A549 (cell line): ENCODE measurements around the gene RLN2. TPM values are rescaled to one million over a fixed set of nuclear protein-coding genes. Genes with fewer than 3 reads are reported as not detected.

Source experiments
- ATAC-seq, 2 experiments: fragments of 200-7000 bp in 1 of 2; fragments of >200 bp in 1 of 2; cut with Nextera tagmentation in 1 of 2; cut with Tn5 transposase in 1 of 2; 3 replicates each; pipeline versions ENCODE4 v1.8.0 to v1.9.1; 2018 to 2020; ENCODE audit warnings: mild to moderate bottlenecking in 1 of 2, moderate library complexity in 1 of 2
- CTCF ChIA-PET: fragments of 300-600 bp; sonication (Branson Sonifier 250); formaldehyde crosslinking; extraction: SDS; loops from one replicate; lab custom pipeline; 2021; ENCODE audit warnings: antibody characterized with exemption, inconsistent platforms; lab: Yijun Ruan, JAX
- POLR2A ChIA-PET: fragments of 350-600 bp; formaldehyde crosslinking; extraction: SDS; loops from one replicate; lab custom pipeline; 2021; ENCODE audit warnings: antibody characterized with exemption, inconsistent platforms; lab: Yijun Ruan, JAX
- DNase-seq, 2 experiments: peaks; one replicate each; pipeline versions ENCODE4 v3.0.0 to v3.0.0-alpha.2; 2011 to 2016; ENCODE audit warnings: low read depth in 1 of 2, low spot score in 1 of 2
- FAIRE-seq: peaks from 2 replicates; lab custom pipeline; 2011; peaks lifted over from hg19 to GRCh38; lab: Jason Lieb, UNC
- H3K27ac ChIP-seq, 2 experiments: fragments of >200 bp; sonication (Bioruptor Twin); formaldehyde crosslinking; 3 replicates each; pipeline ENCODE4 v1.5.1; 2016 to 2017
- H3K4me1 ChIP-seq: fragments of >200 bp; sonication (Bioruptor Twin); formaldehyde crosslinking; 3 replicates; pipeline ENCODE4 v1.6.1; 2016
- H3K4me2 ChIP-seq: fragments of >200 bp; sonication (Bioruptor Twin); formaldehyde crosslinking; 3 replicates; pipeline ENCODE4 v1.6.1; 2016
- H3K4me3 ChIP-seq: fragments of >200 bp; sonication (Bioruptor Twin); formaldehyde crosslinking; 3 replicates; pipeline ENCODE4 v1.5.1; 2016
- H3K9me3 ChIP-seq: fragments of >200 bp; sonication (Bioruptor Twin); formaldehyde crosslinking; 3 replicates; pipeline ENCODE4 v1.6.1; 2016
- CBX2 ChIP-seq: fragments of 200-600 bp; sonication (generic); IDR thresholded peaks from 2 replicates; pipeline ENCODE4 v1.6.1; 2016; ENCODE audit warnings: low read depth, mild to moderate bottlenecking, borderline replicate concordance
- CBX8 ChIP-seq: fragments of 200-600 bp; sonication (generic); IDR thresholded peaks from 2 replicates; pipeline ENCODE4 v1.6.1; 2016
- ELK1 ChIP-seq: fragments of 150-350 bp; IDR thresholded peaks from 2 replicates; pipeline ENCODE4 v1.6.1; 2014; ENCODE audit warnings: low read depth, mild to moderate bottlenecking, low read length
- ESRRA ChIP-seq: fragments of 150-350 bp; IDR thresholded peaks from 2 replicates; pipeline ENCODE4 v1.6.1; 2014; ENCODE audit warnings: mild to moderate bottlenecking, low read length, borderline replicate concordance
- FOXS1 ChIP-seq: fragments of 250-450 bp; sonication (Bioruptor Pico); IDR thresholded peaks from 2 replicates; pipeline ENCODE4 v1.5.0; 2020; ENCODE audit warnings: mild to moderate bottlenecking, moderate library complexity
- HDAC2 ChIP-seq: fragments of 200-600 bp; sonication (generic); IDR thresholded peaks from 2 replicates; pipeline ENCODE4 v1.6.1; 2016
- HES2 ChIP-seq: fragments of >200 bp; sonication (Bioruptor Twin); formaldehyde crosslinking; IDR thresholded peaks from 2 replicates; pipeline ENCODE4 v1.6.1; 2016
- HEYL ChIP-seq: fragments of 250-450 bp; sonication (Bioruptor Pico); IDR thresholded peaks from 2 replicates; pipeline ENCODE4 v1.8.0; 2021; ENCODE audit warnings: mild to moderate bottlenecking, moderate library complexity
- HMGXB4 ChIP-seq: fragments of 250-450 bp; sonication (Bioruptor Pico); IDR thresholded peaks from 2 replicates; pipeline ENCODE4 v1.5.0; 2021; ENCODE audit warnings: mild to moderate bottlenecking, moderate library complexity, borderline replicate concordance
- HOXA7 ChIP-seq: fragments of 250-450 bp; sonication (Bioruptor Pico); IDR thresholded peaks from 2 replicates; pipeline ENCODE4 v1.5.0; 2020; ENCODE audit warnings: mild to moderate bottlenecking, moderate library complexity
- JUNB ChIP-seq: fragments of >200 bp; sonication (Bioruptor Twin); formaldehyde crosslinking; IDR thresholded peaks from 2 replicates; pipeline ENCODE4 v1.6.1; 2016
- KDM5A ChIP-seq: fragments of 200-600 bp; sonication (generic); IDR thresholded peaks from 2 replicates; pipeline ENCODE4 v1.6.1; 2016; ENCODE audit warnings: antibody characterized with exemption, mild to moderate bottlenecking
- NFE2L2 ChIP-seq: fragments of 150-350 bp; conservative IDR thresholded peaks from 2 replicates; pipeline ENCODE4 v1.6.1; 2014; ENCODE audit warnings: low read length
- NPAS2 ChIP-seq: fragments of 250-450 bp; sonication (Bioruptor Pico); IDR thresholded peaks from 2 replicates; pipeline ENCODE4 v1.8.0; 2022; ENCODE audit warnings: mild to moderate bottlenecking, moderate library complexity, borderline replicate concordance
- PBX3 ChIP-seq: IDR thresholded peaks from 2 replicates; pipeline ENCODE4 v1.6.1; 2012
- POLR2AphosphoS2 ChIP-seq: conservative IDR thresholded peaks from 2 replicates; pipeline ENCODE4 v1.6.1; 2012; ENCODE audit warnings: low read length, improper control_type of control experiment, inconsistent platforms
- RAD21 ChIP-seq, 2 experiments: fragments of >200 bp in 1 of 2; sonication (Bioruptor Twin) in 1 of 2; formaldehyde crosslinking in 1 of 2; IDR thresholded peaks in 1 of 2; conservative IDR thresholded peaks in 1 of 2; 2 replicates in 1 of 2; 3 replicates in 1 of 2; pipeline ENCODE4 v1.6.1; 2012 to 2018; ENCODE audit warnings: inconsistent platforms in 1 of 2
- RCOR1 ChIP-seq: fragments of 150-350 bp; IDR thresholded peaks from 2 replicates; pipeline ENCODE4 v1.6.1; 2014; ENCODE audit warnings: antibody characterized with exemption, low read length, low read depth
- SREBF2 ChIP-seq: fragments of 450-650 bp; IDR thresholded peaks from 2 replicates; pipeline ENCODE4 v1.6.1; 2014; ENCODE audit warnings: mild to moderate bottlenecking, moderate library complexity
- TP53 ChIP-seq: fragments of 250-450 bp; sonication (Bioruptor Pico); IDR thresholded peaks from 2 replicates; pipeline ENCODE4 v1.5.0; 2021; ENCODE audit warnings: mild to moderate bottlenecking, moderate library complexity
- ZC3H11A ChIP-seq: fragments of 450-650 bp; IDR thresholded peaks from 2 replicates; pipeline ENCODE4 v1.6.1; 2014; ENCODE audit warnings: antibody characterized with exemption, mild to moderate bottlenecking
- ZFP36 ChIP-seq: fragments of 450-650 bp; IDR thresholded peaks from 2 replicates; pipeline ENCODE4 v1.6.1; 2014; ENCODE audit warnings: borderline replicate concordance; ENCODE audit not compliant: partially characterized antibody
- ZSCAN20 ChIP-seq: fragments of 250-450 bp; sonication (Bioruptor Pico); IDR thresholded peaks from 2 replicates; pipeline ENCODE4 v1.8.0; 2022; ENCODE audit warnings: mild to moderate bottlenecking, moderate library complexity
- WGBS: methylation state at CpG from one replicate; pipeline ENCODE4 v1.1.6; 2017; ENCODE audit errors: missing lambda C conversion rate; 5-methylcytosine and 5-hydroxymethylcytosine counted together
- polyA plus RNA-seq, 4 experiments: library from polyadenylated mRNA; depleted of rRNA in 3 of 4; stranded (reverse); fragments of >200 nt; fragmentation: RNase III in 1 of 4; extraction: RNeasy Plus Mini Kit Qiagen cat#74134 plus additional on column Dnase treatment in 1 of 4; gene quantifications; 2 replicates in 3 of 4; 3 replicates in 1 of 4; pipeline ENCODE4 v1.2.3, GENCODE V29; 2011 to 2017

Gene RLN2
- polyA plus RNA-seq, 2 of the 4 experiments (the other 2 are of a cell fraction): 0.34 to 1.5 TPM

GRCh38 chr9:5315187-5315923, 10.8 kb upstream of the RLN2 start:
- H3K27ac ChIP-seq: no peak overlapping the region
- CTCF ChIA-PET: interaction anchor here (0.6 to 1.4 kb wide), 3 partner anchors 129 to 1237 kb away, joined by 3 to 4 read pairs (median 3); no protein-coding TSS in a partner anchor
- ATAC-seq: no peak

GRCh38 chr9:5310851-5311250, 6.3 kb upstream of the RLN2 start:
- ChIA-PET POLR2A (no interaction called here), CTCF (interaction anchor here (1.7 kb wide), 1 partner anchor 125 kb away, joined by 5 read pairs; no protein-coding TSS in a partner anchor)
- no peak overlapping the region for H3K4me2 ChIP-seq
- no peaks in the 10 kb centered on the region for H3K4me1 ChIP-seq
- no peak overlapping the region for H3K4me3 ChIP-seq
- FAIRE-seq (no peak), DNase-seq (no peak), ATAC-seq (no peak)
- H3K9me3 ChIP-seq: peaks cover 19% of the 10 kb centered on the region; the same call in 2 of the 3 replicates
- TF ChIP-seq ZFP36: no peak
- TF ChIP-seq HDAC2: no peak
- no peak for TF ChIP-seq PBX3
- no peak for TF ChIP-seq TP53 (CRISPR knock-in tag)
- H3K27ac ChIP-seq: no peak overlapping the region

More at GRCh38 chr9:5315187-5315923, 10.8 kb upstream of the RLN2 start:
- TF ChIP-seq CBX2 (no peak), HOXA7 (CRISPR knock-in tag) (no peak), KDM5A (no peak), NFE2L2 (no peak), ZFP36 (no peak), CBX8 (no peak), ZC3H11A (no peak), POLR2AphosphoS2 (no peak), JUNB (no peak), FOXS1 (CRISPR knock-in tag) (no peak), NPAS2 (no peak), RCOR1 (no peak), ESRRA (no peak), HES2 (no peak), RAD21 (conservative IDR thresholded peaks at IDR 0.05 in 1 of 2, IDR thresholded peaks at IDR 0.05 in 1 of 2) (no peak), SREBF2 (no peak), ZSCAN20 (CRISPR knock-in tag) (no peak), HMGXB4 (no peak), HEYL (no peak), ELK1 (no peak)
- TF ChIP-seq, all 56 proteins: peak for 0
- peaks cover 22% of the 10 kb centered on the region; the same call in 2 of the 3 replicates for H3K9me3 ChIP-seq
- DNase-seq (no peak), FAIRE-seq (peak; percentile 78)
- H3K4me2 ChIP-seq: no peak overlapping the region
- WGBS: 17% methylated on average over 4 of the region's 4 CpGs
- H3K4me1 ChIP-seq: no peaks in the 10 kb centered on the region
- H3K4me3 ChIP-seq: no peak overlapping the region
- POLR2A ChIA-PET: no interaction called here
